Activated B cell treated with CpG ODN at 0.5 μM for 24 hours (primary cell): ENCODE results near the gene SLC30A10. TPM values are rescaled to one million over a fixed set of nuclear protein-coding genes. Genes with fewer than 3 reads are reported as not detected.
"Not testable (repeated sequence)": the region's sequence is repeated elsewhere in the genome, so short reads cannot be mapped to it uniquely, and the experiment has no call there.

ENCODE experiments used
- ATAC-seq: fragments of 200-7000 bp; cut with Tn5 transposase; one replicate; pipeline ENCODE4 v1.10.0; 2021; ENCODE audit warnings: low read depth, mild to moderate bottlenecking, moderate library complexity
- CTCF ChIA-PET: fragments of 350-600 bp; sonication (Branson Sonifier 250); formaldehyde crosslinking; loops from one replicate; lab custom pipeline; 2021; ENCODE audit warnings: antibody characterized with exemption; lab: Charles Lee
- POLR2A ChIA-PET: fragments of 350-600 bp; sonication (Branson Sonifier 250); formaldehyde crosslinking; loops from one replicate; lab custom pipeline; 2021; ENCODE audit warnings: antibody characterized with exemption; lab: Charles Lee
- DNase-seq: peaks from one replicate; pipeline ENCODE4 v3.0.0; 2022
- H3K27ac Mint-ChIP-seq: one replicate; pipeline ENCODE4 v1.8.0; 2020; ENCODE audit warnings: mixed read lengths
- H3K27me3 Mint-ChIP-seq: one replicate; pipeline ENCODE4 v1.8.0; 2021; ENCODE audit warnings: mixed read lengths
- H3K36me3 Mint-ChIP-seq: one replicate; pipeline ENCODE4 v1.8.0; 2021; ENCODE audit warnings: low read depth, mixed read lengths
- H3K4me1 Mint-ChIP-seq: one replicate; pipeline ENCODE4 v1.8.0; 2021; ENCODE audit warnings: mixed read lengths
- H3K4me3 Mint-ChIP-seq: one replicate; pipeline ENCODE4 v1.8.0; 2020; ENCODE audit warnings: mild to moderate bottlenecking, mixed read lengths
- H3K9me3 Mint-ChIP-seq: one replicate; pipeline ENCODE4 v1.8.0; 2020; ENCODE audit warnings: mixed read lengths
- intact Hi-C: fragments of 100-400 bp; cut with micrococcal nuclease; formaldehyde crosslinking; loops from one replicate; pipeline ENCODE4 v1.15.1; 2024
- total RNA-seq: library from RNA; stranded (reverse); gene quantifications from 2 replicates; pipeline ENCODE4 v1.2.3, GENCODE V29; 2022
- TF ChIP-seq, protein P1 (sequence below): fragments of 200-600 bp; IDR thresholded peaks from one replicate; pipeline ENCODE4 v1.8.0; 2022; ENCODE audit warnings: antibody characterized with exemption, mild to moderate bottlenecking

Gene SLC30A10
- total RNA-seq, 1 donor from 2014 or later = 0.11 TPM

DNA sequence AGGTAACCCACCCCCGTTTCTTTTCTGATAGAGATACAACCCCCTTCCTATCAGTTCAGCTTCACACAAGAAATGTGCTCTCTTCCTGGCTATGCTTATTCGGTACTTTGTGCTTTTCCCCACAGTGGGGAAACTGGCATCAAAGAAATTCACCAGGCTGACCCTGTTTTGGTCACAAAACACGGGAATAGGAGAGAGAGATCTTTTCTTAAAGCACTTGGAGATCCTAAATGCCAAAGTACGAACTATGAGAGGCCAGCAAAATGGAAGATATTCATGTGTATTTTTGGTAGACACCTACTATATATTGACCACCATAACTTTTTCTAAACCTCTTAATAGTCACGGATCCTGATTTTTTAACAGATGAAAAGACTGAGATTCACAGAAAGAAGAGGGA lies 30.0 kb downstream of the SLC30A10 start:
- ATAC-seq = no peak
- TF ChIP-seq, protein P1, sequence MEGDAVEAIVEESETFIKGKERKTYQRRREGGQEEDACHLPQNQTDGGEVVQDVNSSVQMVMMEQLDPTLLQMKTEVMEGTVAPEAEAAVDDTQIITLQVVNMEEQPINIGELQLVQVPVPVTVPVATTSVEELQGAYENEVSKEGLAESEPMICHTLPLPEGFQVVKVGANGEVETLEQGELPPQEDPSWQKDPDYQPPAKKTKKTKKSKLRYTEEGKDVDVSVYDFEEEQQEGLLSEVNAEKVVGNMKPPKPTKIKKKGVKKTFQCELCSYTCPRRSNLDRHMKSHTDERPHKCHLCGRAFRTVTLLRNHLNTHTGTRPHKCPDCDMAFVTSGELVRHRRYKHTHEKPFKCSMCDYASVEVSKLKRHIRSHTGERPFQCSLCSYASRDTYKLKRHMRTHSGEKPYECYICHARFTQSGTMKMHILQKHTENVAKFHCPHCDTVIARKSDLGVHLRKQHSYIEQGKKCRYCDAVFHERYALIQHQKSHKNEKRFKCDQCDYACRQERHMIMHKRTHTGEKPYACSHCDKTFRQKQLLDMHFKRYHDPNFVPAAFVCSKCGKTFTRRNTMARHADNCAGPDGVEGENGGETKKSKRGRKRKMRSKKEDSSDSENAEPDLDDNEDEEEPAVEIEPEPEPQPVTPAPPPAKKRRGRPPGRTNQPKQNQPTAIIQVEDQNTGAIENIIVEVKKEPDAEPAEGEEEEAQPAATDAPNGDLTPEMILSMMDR = no peak
- no peak overlapping the region for H3K4me3 Mint-ChIP-seq
- H3K27ac Mint-ChIP-seq = no peak overlapping the region
- H3K4me1 Mint-ChIP-seq = no peaks in the 10 kb centered on the region
- H3K36me3 Mint-ChIP-seq = no peaks in the 10 kb centered on the region
- peaks cover 6% of the 10 kb centered on the region for H3K27me3 Mint-ChIP-seq
- intact Hi-C loops = no loop called here
- POLR2A ChIA-PET = no interaction called here
- CTCF ChIA-PET = no interaction called here
- DNase-seq = no peak
- H3K9me3 Mint-ChIP-seq = peaks cover 3% of the 10 kb centered on the region

DNA sequence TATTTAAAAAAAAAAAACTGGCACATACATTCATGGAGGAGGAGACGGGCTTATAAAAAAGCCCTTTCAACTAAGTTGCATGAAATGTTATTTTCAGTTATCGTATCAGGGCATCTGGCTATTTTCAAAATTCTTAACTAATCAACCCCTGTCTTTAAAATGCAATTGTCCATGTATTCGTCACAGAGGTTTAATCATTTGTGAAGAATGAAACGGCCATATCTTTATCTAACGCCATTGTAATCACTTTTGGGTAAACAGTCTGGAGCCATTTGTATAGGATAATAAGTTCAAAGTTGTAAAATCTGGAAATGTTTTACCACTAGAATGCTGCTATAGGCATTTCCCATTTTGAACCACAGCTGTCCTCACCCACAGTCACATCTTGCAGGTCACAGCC lies 30.4 kb downstream of the SLC30A10 start:
- ATAC-seq (no peak), DNase-seq (no peak)
- TF ChIP-seq, protein P1 = no peak
- intact Hi-C loops = no loop called here
- no peak overlapping the region for H3K27ac Mint-ChIP-seq
- no peaks in the 10 kb centered on the region for H3K36me3 Mint-ChIP-seq
- H3K4me3 Mint-ChIP-seq = no peak overlapping the region
- peaks cover 3% of the 10 kb centered on the region for H3K9me3 Mint-ChIP-seq
- peaks cover 8% of the 10 kb centered on the region for H3K27me3 Mint-ChIP-seq
- no peaks in the 10 kb centered on the region for H3K4me1 Mint-ChIP-seq
- CTCF ChIA-PET = no interaction called here
- POLR2A ChIA-PET = no interaction called here

DNA sequence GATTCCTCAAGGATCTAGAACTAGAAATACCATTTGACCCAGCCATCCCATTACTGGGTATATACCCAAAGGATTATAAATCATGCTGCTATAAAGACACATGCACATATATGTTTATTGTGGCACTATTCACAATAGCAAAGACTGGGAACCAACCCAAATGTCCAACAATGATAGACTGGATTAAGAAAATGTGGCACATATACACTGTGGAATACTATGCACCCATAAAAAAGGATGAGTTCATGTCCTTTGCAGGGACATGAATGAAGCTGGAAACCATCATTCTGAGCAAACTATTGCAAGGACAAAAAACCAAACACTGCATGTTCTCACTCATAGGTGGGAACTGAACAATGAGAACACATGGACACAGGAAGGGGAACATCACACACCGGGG lies 36.1 kb downstream of the SLC30A10 start:
- H3K27ac Mint-ChIP-seq, H3K4me1 Mint-ChIP-seq, H3K9me3 Mint-ChIP-seq, CTCF ChIA-PET, H3K4me3 Mint-ChIP-seq, DNase-seq, intact Hi-C loops, POLR2A ChIA-PET, ATAC-seq, H3K36me3 Mint-ChIP-seq: not testable (repeated sequence)
- peaks cover 12% of the 10 kb centered on the region for H3K27me3 Mint-ChIP-seq

DNA sequence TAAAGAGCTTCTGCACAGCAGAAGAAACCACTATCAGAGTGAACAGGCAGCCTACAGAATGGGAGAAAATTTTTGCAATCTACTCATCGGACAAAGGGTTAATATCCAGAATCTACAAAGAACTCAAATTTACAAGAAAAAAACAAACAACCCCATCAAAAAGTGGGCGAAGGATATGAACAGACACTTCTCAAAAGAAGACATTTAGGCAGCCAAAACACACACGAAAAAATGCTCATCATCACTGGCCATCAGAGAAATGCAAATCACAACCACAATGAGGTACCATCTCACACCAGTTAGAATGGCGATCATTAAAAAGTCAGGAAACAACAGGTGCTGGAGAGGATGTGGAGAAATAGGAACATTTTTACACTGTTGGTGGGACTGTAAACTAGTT lies 36.5 kb downstream of the SLC30A10 start:
- H3K36me3 Mint-ChIP-seq, CTCF ChIA-PET, H3K4me1 Mint-ChIP-seq, DNase-seq, H3K9me3 Mint-ChIP-seq, H3K27ac Mint-ChIP-seq, POLR2A ChIA-PET, H3K4me3 Mint-ChIP-seq, intact Hi-C loops, ATAC-seq: not testable (repeated sequence)
- H3K27me3 Mint-ChIP-seq = peaks cover 12% of the 10 kb centered on the region

DNA sequence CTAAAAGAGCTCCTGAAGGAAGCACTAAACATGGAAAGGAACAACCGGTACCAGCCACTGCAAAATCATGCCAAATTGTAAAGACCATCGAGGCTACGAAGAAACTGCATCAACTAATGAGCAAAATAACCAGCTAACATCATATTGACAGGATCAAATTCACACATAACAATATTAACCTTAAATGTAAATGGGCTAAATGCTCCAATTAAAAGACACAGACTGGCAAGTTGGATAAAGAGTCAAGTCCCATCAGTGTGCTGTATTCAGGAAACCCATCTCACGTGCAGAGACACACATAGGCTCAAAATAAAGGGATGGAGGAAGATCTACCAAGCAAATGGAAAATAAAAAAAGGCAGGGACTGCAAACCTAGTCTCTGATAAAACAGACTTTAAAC lies 39.7 kb downstream of the SLC30A10 start:
- ATAC-seq, CTCF ChIA-PET, H3K4me1 Mint-ChIP-seq, H3K27ac Mint-ChIP-seq, H3K9me3 Mint-ChIP-seq, intact Hi-C loops, H3K36me3 Mint-ChIP-seq, DNase-seq, H3K4me3 Mint-ChIP-seq, POLR2A ChIA-PET: not testable (repeated sequence)
- H3K27me3 Mint-ChIP-seq = peaks cover 21% of the 10 kb centered on the region

DNA sequence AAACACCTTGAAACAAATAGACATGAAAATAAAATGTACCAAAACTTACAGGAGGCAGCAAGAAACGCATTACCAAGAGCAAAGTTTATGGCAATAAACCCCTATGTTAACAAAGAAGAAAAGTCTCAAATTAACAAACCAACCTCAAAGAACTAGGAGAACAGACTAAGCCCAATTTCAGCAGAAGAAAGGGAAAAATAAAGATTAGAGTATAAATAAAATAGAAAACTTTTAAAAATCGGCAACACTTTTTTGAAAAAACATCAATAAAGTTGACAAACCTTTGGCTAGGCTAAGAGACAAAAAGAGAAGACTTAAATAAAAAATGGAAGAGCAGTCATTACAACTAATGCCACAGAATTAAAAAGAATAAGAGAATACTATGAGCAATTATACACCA lies 42.7 kb downstream of the SLC30A10 start:
- H3K27ac Mint-ChIP-seq = no peak overlapping the region
- TF ChIP-seq, protein P1 = no peak
- ATAC-seq = no peak

More for the DNA sequence above, 42.7 kb downstream of the SLC30A10 start:
- Mint-ChIP-seq H3K4me3 (no peak overlapping the region), H3K27me3 (peaks cover 20% of the 10 kb centered on the region), H3K9me3 (no peaks in the 10 kb centered on the region), H3K4me1 (no peaks in the 10 kb centered on the region), H3K36me3 (no peaks in the 10 kb centered on the region)
- DNase-seq = no peak
- ChIA-PET CTCF (no interaction called here), POLR2A (no interaction called here)
- intact Hi-C loops = no loop called here
